ENCODE measurements around the gene TMEM178B.
A peak's percentile ranks its signal among the peaks of the same experiment; 100 is the strongest.

The TMEM178B gene

DNA sequence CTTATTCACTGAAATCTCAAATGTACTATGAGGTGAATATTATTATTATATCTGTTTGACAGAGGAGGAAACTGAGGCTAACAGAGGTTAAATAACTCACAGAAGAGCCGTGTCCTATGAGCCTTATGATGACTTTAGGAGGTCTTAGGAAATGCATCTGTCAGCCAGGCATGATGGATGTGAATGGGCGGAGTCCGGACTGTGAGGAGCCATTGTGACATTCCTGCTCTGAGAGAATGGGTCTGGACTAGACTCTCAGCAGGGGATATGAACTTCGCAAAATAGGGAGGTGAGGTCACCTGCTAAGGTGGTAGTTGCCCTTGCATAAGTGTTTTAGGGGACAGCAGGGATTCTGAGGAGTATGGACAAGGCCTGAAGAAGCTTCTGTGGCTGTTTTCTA, 153.6 kb downstream of the TMEM178B start:
- no peak for DNase-seq

DNA sequence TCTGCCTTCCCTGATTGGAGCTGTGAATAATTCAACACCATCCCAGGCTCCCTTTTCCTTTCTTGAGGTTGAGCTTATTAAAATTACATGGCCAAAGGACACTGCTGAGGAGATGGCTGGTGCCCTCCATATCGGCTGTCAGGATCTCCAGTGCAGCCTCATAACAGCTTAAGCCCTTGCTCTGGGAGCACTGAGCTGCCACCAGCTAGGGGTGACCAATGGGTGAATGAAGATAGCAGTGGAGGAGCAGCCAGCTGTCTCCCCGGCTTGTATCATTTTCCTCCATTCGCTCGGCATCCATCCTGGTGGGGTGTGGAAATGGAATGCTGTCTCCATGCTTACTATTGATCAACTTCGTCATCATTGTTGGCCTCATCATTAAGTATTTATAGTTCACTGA, 154.6 kb downstream of the TMEM178B start:
- no peak for DNase-seq

DNA sequence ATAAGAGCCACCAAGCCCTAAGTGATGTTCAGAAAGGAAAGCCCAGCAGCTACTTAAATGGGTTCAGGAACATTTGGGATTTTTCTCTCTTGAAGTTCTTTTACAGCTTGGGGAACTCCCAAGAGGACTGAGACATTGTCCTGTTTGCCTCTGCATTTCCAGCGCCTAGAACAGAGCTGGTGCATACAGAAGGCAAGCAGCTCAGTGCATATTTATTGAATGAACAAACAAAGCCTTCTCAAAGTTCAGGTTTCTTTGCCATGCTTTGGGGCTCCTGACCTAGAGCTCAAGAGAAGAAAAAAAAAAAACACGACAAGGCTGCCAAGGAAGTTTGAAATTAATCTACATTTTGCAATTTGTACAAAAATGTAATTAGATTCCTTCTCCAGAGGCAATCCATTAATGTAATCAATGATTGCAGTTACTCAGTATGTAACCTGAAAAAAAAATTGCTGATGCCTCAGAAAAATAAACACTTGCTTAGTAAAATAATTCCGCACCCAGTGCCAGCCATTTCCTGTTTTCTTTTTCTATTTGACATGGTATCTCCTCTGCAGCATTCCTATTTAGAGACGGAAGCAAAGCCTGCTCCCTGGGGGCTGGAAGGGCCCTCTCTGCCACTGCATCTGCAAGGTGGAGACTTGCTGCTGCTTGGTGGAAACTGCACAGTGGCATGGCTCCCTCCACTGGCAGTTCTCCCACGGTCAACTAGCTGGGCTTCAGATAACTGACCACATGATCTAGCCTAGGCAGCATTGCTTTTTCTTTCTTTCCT, 157.3 kb downstream of the TMEM178B start:
- DNase-seq: no peak

GRCh38 chr7:141232286-141233051, 158.6 kb downstream of the TMEM178B start:
- no peak for DNase-seq

DNA sequence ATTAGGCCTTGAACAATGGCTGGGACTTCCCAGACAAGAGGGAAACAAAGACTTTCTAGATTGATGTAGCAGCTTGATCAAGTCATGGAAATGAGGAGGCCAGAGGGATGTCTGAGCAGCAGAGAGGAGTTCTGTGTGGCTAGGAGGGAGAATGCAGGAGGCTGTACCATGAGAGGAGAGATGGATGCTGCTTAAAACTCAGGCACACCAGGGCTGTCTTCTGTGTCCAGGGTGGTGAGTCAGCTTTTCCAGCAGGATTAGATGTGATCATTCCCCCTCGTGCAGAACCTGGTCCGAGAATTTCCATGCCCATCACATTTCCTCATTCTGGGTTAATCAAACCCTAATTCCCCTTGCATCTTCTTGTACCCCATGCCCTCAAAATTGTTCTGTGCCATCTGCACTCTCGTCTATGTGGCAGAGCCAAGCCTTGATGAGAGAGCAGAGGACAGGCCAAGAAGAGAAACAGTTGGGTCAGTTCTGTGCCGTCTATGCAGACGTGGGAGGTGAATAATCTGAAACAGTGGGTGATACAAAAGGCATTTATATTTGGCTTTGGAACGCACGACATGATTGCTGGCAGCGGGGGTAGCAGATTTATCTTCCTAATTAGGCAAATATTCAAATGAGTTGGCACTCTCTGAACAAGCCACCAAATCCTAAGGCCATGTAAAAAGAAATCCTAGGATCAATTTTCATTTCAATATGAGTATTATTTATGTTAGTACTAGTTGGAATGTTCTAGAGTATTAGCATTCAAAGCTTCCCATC, 160.7 kb downstream of the TMEM178B start:
- DNase-seq: no peak

- DNase-seq: no peak
These were observed 161.8 kb downstream of the TMEM178B start for GRCh38 chr7:141235656-141236055.

DNA sequence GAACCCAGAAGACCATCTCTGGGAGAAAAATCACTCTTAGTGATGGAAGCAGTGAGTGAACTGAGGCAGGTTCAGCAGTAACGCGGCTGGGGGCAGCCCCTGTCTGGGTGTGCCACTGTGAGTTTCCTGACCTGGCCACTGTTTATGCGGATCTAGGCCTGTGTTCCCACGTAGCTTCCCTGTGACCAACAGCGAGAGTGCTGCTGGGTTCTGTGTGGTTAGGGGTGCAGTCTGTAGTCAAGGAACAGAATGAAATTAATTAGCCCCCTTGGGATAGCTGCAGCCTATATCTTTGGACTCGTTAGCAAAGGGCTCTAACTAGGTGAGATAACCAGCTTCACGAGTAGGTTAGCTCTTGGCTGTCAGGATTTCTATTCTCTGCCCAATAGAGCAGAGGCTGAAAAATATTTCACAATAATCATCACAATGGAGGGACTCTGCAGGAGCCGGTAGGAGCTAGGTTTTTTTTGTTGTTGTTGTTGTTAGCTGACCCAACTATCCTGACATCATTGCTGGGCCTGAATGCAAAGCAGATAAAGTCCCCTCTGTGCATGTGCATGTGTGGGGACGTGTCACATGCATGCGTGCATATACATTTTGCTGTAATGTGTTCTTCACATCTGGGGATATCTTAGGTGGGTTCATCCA, 164.9 kb downstream of the TMEM178B start:
- no peak for DNase-seq

- no peak for DNase-seq
These were observed 165.8 kb downstream of the TMEM178B start for GRCh38 chr7:141239661-141240060.

DNA sequence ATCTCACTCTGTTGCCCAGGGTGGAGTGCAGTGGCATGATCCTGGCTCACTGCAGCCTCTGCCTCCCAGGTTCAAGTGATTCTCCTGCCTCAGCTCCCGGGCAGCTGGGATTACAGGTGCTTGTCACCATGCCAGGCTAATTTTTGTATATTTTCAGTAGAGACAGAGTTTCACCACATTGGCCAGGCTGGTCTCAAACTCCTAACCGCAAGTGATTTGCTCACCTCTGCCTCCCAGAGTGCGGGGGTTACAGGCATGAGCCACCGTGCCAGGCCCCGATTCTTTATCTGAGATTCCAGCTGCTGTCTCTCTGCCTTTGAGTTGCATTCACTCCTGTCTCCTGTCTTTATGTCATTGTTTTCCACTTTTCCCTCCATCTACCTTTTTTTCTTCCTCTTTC, 168.7 kb downstream of the TMEM178B start:
- no peak for DNase-seq

DNA sequence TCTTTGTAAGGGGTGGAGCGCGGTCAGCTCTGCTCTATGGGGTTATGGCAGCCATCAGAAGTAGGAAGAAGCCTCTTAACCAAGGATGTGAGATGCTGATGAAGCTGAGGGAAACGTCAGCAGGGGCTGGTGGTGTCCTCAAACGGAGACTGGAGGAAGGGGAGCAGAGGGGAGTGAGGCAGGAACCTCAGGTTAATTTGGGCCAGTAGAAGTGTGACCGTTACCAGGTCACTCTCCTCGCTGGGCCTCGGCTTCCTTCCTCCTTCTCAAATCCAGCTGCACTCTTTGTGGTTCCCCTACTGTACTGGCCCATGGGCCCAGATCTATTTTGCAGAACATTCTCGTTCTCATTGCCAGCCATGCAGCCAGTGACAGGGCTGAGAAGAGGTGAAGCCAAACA, 169.5 kb downstream of the TMEM178B start:
- DNase-seq: no peak

- DNase-seq: no peak
These were observed 170.6 kb downstream of the TMEM178B start for GRCh38 chr7:141244435-141244834.

GRCh38 chr7:141246426-141246825, 172.6 kb downstream of the TMEM178B start:
- DNase-seq: no peak

DNA sequence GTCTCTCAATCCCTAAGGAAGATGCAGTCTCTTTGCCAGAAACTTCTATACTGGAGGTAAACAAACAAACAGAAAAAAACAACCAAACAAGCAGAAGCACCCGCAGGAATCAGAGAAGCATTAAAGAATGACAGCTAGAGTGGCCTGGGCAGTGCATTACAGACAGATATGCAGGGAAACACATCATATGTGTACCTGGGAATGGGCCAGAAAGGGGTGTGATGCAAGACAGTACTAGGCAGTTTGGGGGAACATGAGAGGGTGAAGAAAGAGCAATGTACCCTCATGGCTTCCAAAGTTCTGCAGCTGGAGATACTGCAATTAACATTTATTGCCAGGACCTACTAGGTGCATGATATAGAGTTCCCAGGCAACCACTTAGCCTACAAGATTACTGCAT, 177.3 kb downstream of the TMEM178B start:
- DNase-seq: no peak

GRCh38 chr7:141251957-141252356, 178.1 kb downstream of the TMEM178B start:
- DNase-seq: no peak

- DNase-seq: no peak
These were observed 183.7 kb downstream of the TMEM178B start for GRCh38 chr7:141257597-141257996.

GRCh38 chr7:141258559-141258958, 184.7 kb downstream of the TMEM178B start:
- DNase-seq: no peak

DNA sequence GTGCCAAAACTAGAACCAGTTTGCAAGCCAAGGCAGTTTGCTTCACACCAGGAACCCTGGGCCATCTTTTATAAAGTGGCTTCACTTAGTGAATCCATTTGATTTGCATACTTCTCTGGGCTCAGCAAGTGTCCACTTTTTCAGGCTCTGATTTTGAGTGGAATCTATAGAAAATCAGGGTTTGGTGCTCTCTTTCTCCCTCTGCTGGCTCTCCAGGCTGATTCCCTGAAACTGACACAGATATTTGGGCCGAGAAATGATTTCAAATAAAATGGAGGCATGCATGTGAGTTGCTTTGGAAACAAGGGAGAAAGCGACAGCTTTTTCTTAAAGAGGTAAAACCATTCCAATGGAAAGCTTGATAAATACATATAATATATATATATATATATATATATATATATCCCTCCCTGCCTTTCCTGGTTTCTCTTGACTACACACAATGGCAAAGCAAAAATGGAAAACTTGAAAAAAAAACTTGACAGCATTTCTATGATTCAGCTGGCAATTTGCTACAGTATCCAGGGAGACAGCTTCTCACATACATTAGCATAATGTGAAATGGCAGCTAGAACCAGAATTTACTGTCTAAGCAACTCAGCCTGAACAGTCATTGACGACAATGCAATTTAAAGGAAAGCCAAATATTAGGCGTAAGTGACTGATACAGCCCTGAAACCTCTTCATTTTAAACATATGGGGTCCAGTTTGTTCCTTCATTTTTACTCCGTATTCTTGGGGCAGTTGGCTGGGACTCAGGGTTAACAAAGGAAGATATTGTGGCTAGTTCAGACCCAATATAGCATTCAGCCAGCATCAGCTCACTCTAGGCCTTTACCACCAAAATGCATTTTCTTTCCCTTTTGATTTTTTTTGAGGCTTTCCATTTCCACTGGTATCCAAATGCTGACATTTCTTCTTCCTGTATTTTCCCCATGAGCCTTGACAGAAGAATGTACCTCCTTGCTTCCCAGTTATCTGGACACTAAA, 188.5 kb downstream of the TMEM178B start:
- DNase-seq: no peak

DNA sequence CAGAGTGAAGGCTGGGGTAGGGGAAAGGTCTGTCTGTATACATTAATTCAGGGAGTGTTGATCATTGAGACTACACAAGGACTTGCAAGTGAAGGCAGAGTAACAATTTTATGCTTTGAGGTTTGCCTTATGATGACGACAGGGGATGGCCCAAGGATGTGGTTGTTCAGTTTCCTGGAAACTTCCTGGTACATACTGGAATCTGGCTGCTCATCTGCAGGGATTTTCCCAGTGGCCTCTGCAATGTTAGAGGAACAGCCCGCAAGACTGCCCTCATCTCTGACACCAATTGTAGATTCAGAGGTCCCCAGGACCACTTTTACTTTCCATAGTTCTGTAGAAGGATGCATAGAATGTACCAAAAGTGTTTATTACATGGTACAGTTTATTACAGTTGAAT, 189.6 kb downstream of the TMEM178B start:
- peak; percentile 3 for DNase-seq

DNA sequence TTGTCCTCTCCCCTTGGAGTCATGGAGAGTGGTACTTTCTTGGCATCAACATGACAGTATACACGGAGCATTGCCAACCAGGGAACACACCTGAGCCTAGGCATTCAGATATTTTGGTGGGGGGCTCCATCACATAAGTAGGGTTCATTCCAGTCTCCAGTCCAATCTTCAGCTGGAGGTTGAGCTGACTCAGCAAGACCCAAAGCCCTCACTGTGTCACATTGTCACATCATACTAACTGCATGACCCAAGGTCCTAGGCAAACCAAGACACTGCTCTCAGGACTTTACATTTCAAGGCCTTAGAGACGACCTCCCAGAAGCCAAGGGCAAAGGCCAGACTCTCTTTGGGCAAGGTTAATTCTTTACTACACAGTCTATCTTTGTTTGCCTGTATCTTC, 190.1 kb downstream of the TMEM178B start:
- DNase-seq: no peak

GRCh38 chr7:141264511-141264910, 190.6 kb downstream of the TMEM178B start:
- DNase-seq: no peak

DNA sequence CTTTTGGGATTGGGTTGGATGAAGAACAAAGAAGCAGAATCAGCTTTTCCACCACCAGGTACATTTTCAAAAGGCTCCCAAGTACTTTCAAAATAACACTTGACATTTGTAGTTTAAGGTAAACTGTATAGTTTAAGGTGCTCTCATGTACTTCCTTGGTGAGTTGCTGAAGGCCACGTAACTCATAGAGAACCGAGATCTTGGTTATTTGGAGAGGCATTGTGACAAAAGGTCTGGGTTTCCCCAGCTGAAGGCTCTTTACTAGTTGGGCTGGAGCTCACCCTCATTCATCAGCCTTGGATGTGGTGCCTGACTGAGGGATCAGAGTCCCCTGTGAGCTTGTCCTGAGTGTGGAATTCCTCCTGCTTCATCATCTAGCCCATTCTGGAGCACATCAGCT, 191.8 kb downstream of the TMEM178B start:
- no peak for DNase-seq

DNA sequence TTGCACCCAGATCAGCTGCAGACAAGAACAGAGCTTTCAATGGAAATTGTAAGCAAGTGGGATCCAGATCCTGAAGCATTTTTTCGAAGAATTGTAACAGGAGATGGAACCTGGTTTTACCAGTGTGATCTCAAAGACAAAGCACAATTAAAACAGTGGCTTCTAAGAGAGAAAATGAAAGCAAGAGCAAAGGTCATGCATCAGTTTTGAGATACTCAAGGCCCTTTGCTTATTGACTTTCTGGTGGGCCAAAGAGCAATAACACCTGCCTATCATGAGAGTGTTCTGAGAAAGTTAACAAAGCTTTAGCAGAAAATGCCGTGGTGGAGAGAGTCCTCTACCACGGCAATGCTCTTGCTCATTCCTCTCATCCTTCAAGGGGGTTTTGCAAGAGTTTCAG, 194.8 kb downstream of the TMEM178B start:
- DNase-seq: no peak
